Measurements from ENCODE around the gene ATXN7L2.
"Not testable (repeated sequence)": the region's sequence is repeated elsewhere in the genome, so short reads cannot be mapped to it uniquely, and the experiment has no call there.

ATXN7L2 gene

GRCh38 chr1:109483672-109484518 is at the start of gene ATXN7L2:
ATXN7L2 (plus strand) TSS chr1:109483905; CDS start chr1:109483954, 49 bp downstream.
- H3K4me3 ChIP-seq (ENCODE audit: low read depth, low read length): peak within 1 kb of the TSS; percentile 64
- peak; percentile 66 for DNase-seq (ENCODE audit: low read depth)

GRCh38 chr1:109434484-109434883 is 49.2 kb upstream of the ATXN7L2 start:
- DNase-seq (ENCODE audit: low read depth): no peak

GRCh38 chr1:109438798-109439297 is 44.9 kb upstream of the ATXN7L2 start:
- DNase-seq (ENCODE audit: low read depth): peak; percentile 97
- H3K4me3 ChIP-seq (ENCODE audit: low read depth, low read length): no peak overlapping the region

More at GRCh38 chr1:109434484-109434883, 49.2 kb upstream of the ATXN7L2 start:
- no peak overlapping the region for H3K4me3 ChIP-seq (ENCODE audit: low read depth, low read length)

- peak; percentile 87 for DNase-seq (ENCODE audit: low read depth)
- H3K4me3 ChIP-seq (ENCODE audit: low read depth, low read length): no peak overlapping the region
Observed at GRCh38 chr1:109441069-109441468, 42.6 kb upstream of the ATXN7L2 start.

- H3K4me3 ChIP-seq (ENCODE audit: low read depth, low read length): no peak overlapping the region
- DNase-seq (ENCODE audit: low read depth): no peak
Observed at GRCh38 chr1:109443476-109443875, 40.2 kb upstream of the ATXN7L2 start.

- H3K4me3 ChIP-seq (ENCODE audit: low read depth, low read length): no peak overlapping the region
- DNase-seq (ENCODE audit: low read depth): no peak
Observed at GRCh38 chr1:109444346-109444745, 39.4 kb upstream of the ATXN7L2 start.

GRCh38 chr1:109445949-109446695 is 37.6 kb upstream of the ATXN7L2 start:
- H3K4me3 ChIP-seq (ENCODE audit: low read depth, low read length): not testable (repeated sequence)

GRCh38 chr1:109447524-109447923 is 36.2 kb upstream of the ATXN7L2 start:
- DNase-seq (ENCODE audit: low read depth): no peak

More at GRCh38 chr1:109445949-109446695, 37.6 kb upstream of the ATXN7L2 start:
- DNase-seq (ENCODE audit: low read depth): not testable (repeated sequence)

GRCh38 chr1:109454497-109455133 is 29.1 kb upstream of the ATXN7L2 start:
- no peak for DNase-seq (ENCODE audit: low read depth)
- no peak overlapping the region for H3K4me3 ChIP-seq (ENCODE audit: low read depth, low read length)

More at GRCh38 chr1:109447524-109447923, 36.2 kb upstream of the ATXN7L2 start:
- no peak overlapping the region for H3K4me3 ChIP-seq (ENCODE audit: low read depth, low read length)

GRCh38 chr1:109457819-109458218 is 25.9 kb upstream of the ATXN7L2 start:
- no peak for DNase-seq (ENCODE audit: low read depth)
- H3K4me3 ChIP-seq (ENCODE audit: low read depth, low read length): no peak overlapping the region

GRCh38 chr1:109466125-109466451 is 17.6 kb upstream of the ATXN7L2 start:
- peak overlapping the region; percentile 50 for H3K4me3 ChIP-seq (ENCODE audit: low read depth, low read length)
- DNase-seq (ENCODE audit: low read depth): no peak

GRCh38 chr1:109466452-109467300 is 17.0 kb upstream of the ATXN7L2 start, which contains the start of gene SYPL2:
SYPL2 (plus strand) TSS chr1:109466546; CDS start chr1:109466844, 298 bp downstream.
- H3K4me3 ChIP-seq (ENCODE audit: low read depth, low read length): peak within 1 kb of the TSS; percentile 50
- no peak for DNase-seq (ENCODE audit: low read depth)

- no peak overlapping the region for H3K4me3 ChIP-seq (ENCODE audit: low read depth, low read length)
- DNase-seq (ENCODE audit: low read depth): no peak
Observed at GRCh38 chr1:109467301-109467777, 16.4 kb upstream of the ATXN7L2 start.

- no peak for DNase-seq (ENCODE audit: low read depth)
- no peak overlapping the region for H3K4me3 ChIP-seq (ENCODE audit: low read depth, low read length)
Observed at GRCh38 chr1:109468061-109468460, 15.6 kb upstream of the ATXN7L2 start.

- DNase-seq (ENCODE audit: low read depth): no peak
- no peak overlapping the region for H3K4me3 ChIP-seq (ENCODE audit: low read depth, low read length)
Observed at GRCh38 chr1:109468903-109469302, 14.8 kb upstream of the ATXN7L2 start.

- H3K4me3 ChIP-seq (ENCODE audit: low read depth, low read length): no peak overlapping the region
Observed at GRCh38 chr1:109470245-109470644, 13.5 kb upstream of the ATXN7L2 start.

GRCh38 chr1:109472779-109473178 is 10.9 kb upstream of the ATXN7L2 start:
- no peak overlapping the region for H3K4me3 ChIP-seq (ENCODE audit: low read depth, low read length)
- no peak for DNase-seq (ENCODE audit: low read depth)

More at GRCh38 chr1:109470245-109470644, 13.5 kb upstream of the ATXN7L2 start:
- no peak for DNase-seq (ENCODE audit: low read depth)

- DNase-seq (ENCODE audit: low read depth); H3K4me3 ChIP-seq (ENCODE audit: low read depth, low read length): not testable (repeated sequence)
Observed at GRCh38 chr1:109473284-109474057, 10.2 kb upstream of the ATXN7L2 start.

All from skeletal muscle cell (primary cell).